Retinal pigment epithelial cell (primary cell): ENCODE results near the gene POGK.

Experiments
- DNase-seq: peaks from one replicate; pipeline ENCODE4 v3.0.0-alpha.2; 2010; ENCODE audit warnings: low read depth
- H3K4me3 ChIP-seq: 2 replicates; pipeline ENCODE4 v1.5.1; 2011; ENCODE audit warnings: mild to moderate bottlenecking, low read length, control low read depth, moderate library complexity
- TF ChIP-seq, protein P1 (sequence below): conservative IDR thresholded peaks from 2 replicates; pipeline ENCODE4 v1.5.1; 2011; ENCODE audit warnings: low read depth, low read length, control low read depth, inconsistent platforms

POGK gene

DNA sequence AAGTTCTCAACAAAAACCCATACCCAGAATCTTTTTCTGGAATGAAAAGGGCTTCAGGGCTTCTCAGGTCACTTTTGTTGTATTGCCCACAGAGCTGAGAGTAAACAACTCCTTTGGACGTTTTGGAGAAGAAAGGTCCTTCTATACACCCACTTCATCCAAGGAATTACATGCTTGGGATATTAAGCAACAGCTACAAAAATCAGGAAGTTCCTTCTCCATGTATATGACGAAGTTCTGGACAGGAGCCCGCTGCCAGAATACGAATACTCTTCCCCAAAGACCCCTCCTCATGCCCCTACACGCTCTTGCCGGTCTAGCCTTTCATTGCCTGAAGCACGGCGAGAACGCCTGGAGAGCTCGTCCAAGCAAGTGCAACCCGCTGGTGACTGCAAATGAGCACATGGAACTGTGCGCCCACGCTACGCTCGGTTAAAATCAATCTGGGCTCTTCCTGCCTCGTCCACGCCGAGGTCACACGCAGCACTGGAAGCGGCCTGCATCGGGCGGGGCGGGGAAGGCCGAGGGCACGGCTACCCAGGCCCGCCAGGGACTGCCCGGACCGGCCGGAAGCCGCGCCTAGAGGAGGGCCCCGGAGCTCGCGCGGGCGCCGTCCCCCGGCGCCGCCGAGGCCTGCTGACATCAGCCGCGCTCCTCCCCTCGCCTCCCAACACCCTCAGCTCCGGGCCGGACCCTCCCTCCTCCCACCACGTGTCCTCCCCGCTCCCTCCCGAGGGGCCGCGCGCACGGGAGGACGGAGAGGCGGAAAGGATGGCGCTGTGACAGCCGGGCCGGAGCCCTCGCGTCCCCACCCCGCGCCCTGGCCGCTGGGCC lies at the start of gene POGK:
POGK (plus strand) TSS at position 710 of the 834 bp plus-strand sequence. CDS start 1,482 bp downstream, outside the sequence.
- peak within 1 kb of the TSS; percentile 73 for H3K4me3 ChIP-seq
- TF ChIP-seq, protein P1, sequence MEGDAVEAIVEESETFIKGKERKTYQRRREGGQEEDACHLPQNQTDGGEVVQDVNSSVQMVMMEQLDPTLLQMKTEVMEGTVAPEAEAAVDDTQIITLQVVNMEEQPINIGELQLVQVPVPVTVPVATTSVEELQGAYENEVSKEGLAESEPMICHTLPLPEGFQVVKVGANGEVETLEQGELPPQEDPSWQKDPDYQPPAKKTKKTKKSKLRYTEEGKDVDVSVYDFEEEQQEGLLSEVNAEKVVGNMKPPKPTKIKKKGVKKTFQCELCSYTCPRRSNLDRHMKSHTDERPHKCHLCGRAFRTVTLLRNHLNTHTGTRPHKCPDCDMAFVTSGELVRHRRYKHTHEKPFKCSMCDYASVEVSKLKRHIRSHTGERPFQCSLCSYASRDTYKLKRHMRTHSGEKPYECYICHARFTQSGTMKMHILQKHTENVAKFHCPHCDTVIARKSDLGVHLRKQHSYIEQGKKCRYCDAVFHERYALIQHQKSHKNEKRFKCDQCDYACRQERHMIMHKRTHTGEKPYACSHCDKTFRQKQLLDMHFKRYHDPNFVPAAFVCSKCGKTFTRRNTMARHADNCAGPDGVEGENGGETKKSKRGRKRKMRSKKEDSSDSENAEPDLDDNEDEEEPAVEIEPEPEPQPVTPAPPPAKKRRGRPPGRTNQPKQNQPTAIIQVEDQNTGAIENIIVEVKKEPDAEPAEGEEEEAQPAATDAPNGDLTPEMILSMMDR, result no peak
- peak; percentile 81 for DNase-seq

GRCh38 chr1:166796620-166797236 lies 42.5 kb upstream of the POGK start:
- TF ChIP-seq, protein P1, result no peak
- H3K4me3 ChIP-seq, result no peak overlapping the region
- DNase-seq, result no peak

GRCh38 chr1:166808952-166809351 lies 30.3 kb upstream of the POGK start:
- no peak for DNase-seq
- no peak overlapping the region for H3K4me3 ChIP-seq
- TF ChIP-seq, protein P1, result no peak

DNA sequence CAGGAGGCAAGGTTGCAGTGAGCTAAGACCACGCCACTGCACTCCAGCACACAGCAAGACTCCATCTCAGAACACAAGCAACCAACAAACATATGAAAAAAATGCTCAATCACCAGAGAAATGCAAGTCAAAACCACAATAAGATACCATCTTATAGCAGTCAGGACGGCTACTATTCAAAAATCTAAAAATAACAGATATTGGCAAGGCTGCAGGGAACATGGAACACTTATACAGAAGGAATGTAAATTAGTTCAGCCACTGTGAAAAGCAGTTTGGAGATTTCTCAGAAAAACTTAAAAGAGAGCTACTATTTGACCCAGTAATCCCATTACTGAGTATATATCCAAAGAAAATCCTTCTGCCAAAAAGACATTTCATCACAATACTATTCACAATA lies 27.6 kb upstream of the POGK start:
- DNase-seq, result peak; percentile 78
- TF ChIP-seq, protein P1, result no peak
- no peak overlapping the region for H3K4me3 ChIP-seq

GRCh38 chr1:166813508-166814223 lies 25.6 kb upstream of the POGK start:
- peak; percentile 52 for DNase-seq
- TF ChIP-seq, protein P1, result no peak
- H3K4me3 ChIP-seq, result no peak overlapping the region

- peak; percentile 85 for DNase-seq
- TF ChIP-seq, protein P1, result no peak
These were observed 24.7 kb upstream of the POGK start for GRCh38 chr1:166814611-166815010.

More at GRCh38 chr1:166814611-166815010, 24.7 kb upstream of the POGK start:
- H3K4me3 ChIP-seq, result no peak overlapping the region
